PC-3 (cell line): ENCODE measurements around the gene NUDT1. TPM values are rescaled to one million over a fixed set of nuclear protein-coding genes. Genes with fewer than 3 reads are reported as not detected.

Source experiments
- ATAC-seq: fragments of 200-7000 bp; cut with Tn5 transposase; 2 replicates; pipeline ENCODE4 v1.9.1; 2020; ENCODE audit warnings: mild to moderate bottlenecking, moderate library complexity
- BruUV-seq: library from RNA; stranded (reverse); fragments of 400-500 nt; replicated peaks from 2 replicates; lab custom pipeline; 2021; lab: Mats Ljungman, UMichigan
- CTCF ChIA-PET: fragments of 300-600 bp; sonication (Branson Sonifier 250); formaldehyde crosslinking; loops from one replicate; lab custom pipeline; 2022; ENCODE audit warnings: antibody characterized with exemption; lab: Charles Lee
- POLR2A ChIA-PET: fragments of 300-600 bp; sonication (Branson Sonifier 250); formaldehyde crosslinking; loops from one replicate; lab custom pipeline; 2022; ENCODE audit warnings: antibody characterized with exemption; ENCODE audit not compliant: unreplicated experiment; lab: Charles Lee
- DNase-seq: peaks from one replicate; pipeline ENCODE4 v3.0.0-alpha.2; 2015
- H2AFZ ChIP-seq: fragments of 300-600 bp; sonication (generic); 2 replicates; pipeline ENCODE4 v1.6.0; 2016; ENCODE audit warnings: antibody characterized with exemption, low read length
- H3F3A ChIP-seq: fragments of 300-600 bp; sonication (generic); one replicate; pipeline ENCODE4 v1.6.0; 2017; ENCODE audit warnings: antibody characterized with exemption, low read length, control low read depth, mild to moderate bottlenecking; ENCODE audit not compliant: unreplicated experiment
- H3K27ac ChIP-seq: fragments of 300-600 bp; sonication (generic); 2 replicates; pipeline ENCODE4 v1.5.1; 2016; ENCODE audit warnings: mild to moderate bottlenecking, low read length
- H3K27me3 ChIP-seq: fragments of 300-600 bp; sonication (generic); 2 replicates; pipeline ENCODE4 v1.6.1; 2016; ENCODE audit warnings: low read length, mixed read lengths
- H3K36me3 ChIP-seq: fragments of 300-600 bp; sonication (generic); 2 replicates; pipeline ENCODE4 v1.6.1; 2016; ENCODE audit warnings: low read depth, mixed run types, low read length, mixed read lengths
- H3K4me1 ChIP-seq: fragments of 300-600 bp; sonication (generic); 2 replicates; pipeline ENCODE4 v1.5.1; 2016; ENCODE audit warnings: low read length; ENCODE audit not compliant: insufficient read depth
- H3K4me2 ChIP-seq: fragments of 300-600 bp; sonication (generic); 2 replicates; pipeline ENCODE4 v1.6.0; 2016; ENCODE audit warnings: low read length
- H3K4me3 ChIP-seq: fragments of 300-600 bp; sonication (generic); 2 replicates; pipeline ENCODE4 v1.5.1; 2016; ENCODE audit warnings: mild to moderate bottlenecking, low read length, mixed read lengths
- H3K79me2 ChIP-seq: fragments of 300-600 bp; sonication (generic); 2 replicates; pipeline ENCODE4 v1.6.1; 2017; ENCODE audit warnings: low read length, mixed read lengths
- H3K9ac ChIP-seq: fragments of 300-600 bp; sonication (generic); 2 replicates; pipeline ENCODE4 v1.6.0; 2016; ENCODE audit warnings: mild to moderate bottlenecking, low read length
- H3K9me2 ChIP-seq: fragments of 300-600 bp; sonication (generic); replicated peaks from 2 replicates; pipeline ENCODE4 v1.6.1; 2016; ENCODE audit warnings: mixed run types, low read length, mixed read lengths
- H3K9me3 ChIP-seq: fragments of 300-600 bp; sonication (generic); 2 replicates; pipeline ENCODE4 v1.6.1; 2016; ENCODE audit warnings: low read length, mixed read lengths
- H4K20me1 ChIP-seq: fragments of 300-600 bp; sonication (generic); 2 replicates; pipeline ENCODE4 v1.6.1; 2016; ENCODE audit warnings: low read length, mixed read lengths
- EZH2 ChIP-seq: fragments of 300-600 bp; sonication (generic); IDR thresholded peaks from one replicate; pipeline ENCODE4 v1.6.1; 2017; ENCODE audit warnings: antibody characterized with exemption, mild to moderate bottlenecking, low read length; ENCODE audit not compliant: unreplicated experiment
- EZH2phosphoT487 ChIP-seq: fragments of 300-600 bp; sonication (generic); IDR thresholded peaks from 2 replicates; pipeline ENCODE4 v1.6.1; 2018; ENCODE audit warnings: mild to moderate bottlenecking, antibody characterized with exemption, low read length, borderline replicate concordance
- intact Hi-C: fragments of 100-400 bp; cut with micrococcal nuclease; formaldehyde crosslinking; loops from 2 replicates; pipeline ENCODE4 v1.9.0; 2023
- total RNA-seq: library from RNA; depleted of rRNA; stranded (reverse); fragments of >200 nt; gene quantifications from 2 replicates; pipeline ENCODE4 v1.2.3, GENCODE V29; 2014
- TF ChIP-seq, protein P1 (sequence below): fragments of 300-600 bp; sonication (generic); conservative IDR thresholded peaks from 2 replicates; pipeline ENCODE4 v1.5.1; 2017; ENCODE audit warnings: antibody characterized with exemption, low read depth, mild to moderate bottlenecking, low read length

NUDT1 gene
- total RNA-seq, 1 experiment from 2014 or later, result 59.3 TPM

- H3K9ac ChIP-seq, result no peak overlapping the region
- TF ChIP-seq, protein P1, sequence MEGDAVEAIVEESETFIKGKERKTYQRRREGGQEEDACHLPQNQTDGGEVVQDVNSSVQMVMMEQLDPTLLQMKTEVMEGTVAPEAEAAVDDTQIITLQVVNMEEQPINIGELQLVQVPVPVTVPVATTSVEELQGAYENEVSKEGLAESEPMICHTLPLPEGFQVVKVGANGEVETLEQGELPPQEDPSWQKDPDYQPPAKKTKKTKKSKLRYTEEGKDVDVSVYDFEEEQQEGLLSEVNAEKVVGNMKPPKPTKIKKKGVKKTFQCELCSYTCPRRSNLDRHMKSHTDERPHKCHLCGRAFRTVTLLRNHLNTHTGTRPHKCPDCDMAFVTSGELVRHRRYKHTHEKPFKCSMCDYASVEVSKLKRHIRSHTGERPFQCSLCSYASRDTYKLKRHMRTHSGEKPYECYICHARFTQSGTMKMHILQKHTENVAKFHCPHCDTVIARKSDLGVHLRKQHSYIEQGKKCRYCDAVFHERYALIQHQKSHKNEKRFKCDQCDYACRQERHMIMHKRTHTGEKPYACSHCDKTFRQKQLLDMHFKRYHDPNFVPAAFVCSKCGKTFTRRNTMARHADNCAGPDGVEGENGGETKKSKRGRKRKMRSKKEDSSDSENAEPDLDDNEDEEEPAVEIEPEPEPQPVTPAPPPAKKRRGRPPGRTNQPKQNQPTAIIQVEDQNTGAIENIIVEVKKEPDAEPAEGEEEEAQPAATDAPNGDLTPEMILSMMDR, result no peak
- TF ChIP-seq EZH2phosphoT487 (no peak), EZH2 (no peak)
- no peaks in the 10 kb centered on the region for H3K27me3 ChIP-seq
- ATAC-seq, result no peak
- H3K27ac ChIP-seq, result no peak overlapping the region
- no peak overlapping the region for H3K4me3 ChIP-seq
- H3K79me2 ChIP-seq, result no peaks in the 10 kb centered on the region
- H3K4me1 ChIP-seq, result no peaks in the 10 kb centered on the region
- DNase-seq, result no peak
- no peaks in the 10 kb centered on the region for H3K9me3 ChIP-seq
- no peaks in the 10 kb centered on the region for H3F3A ChIP-seq
- H3K4me2 ChIP-seq, result no peak overlapping the region
- ChIA-PET POLR2A (interaction anchor here (0.7 kb wide), 1 partner anchor 72 kb away, joined by 4 read pairs; no protein-coding TSS in a partner anchor), CTCF (no interaction called here)
- intact Hi-C loops, result no loop called here
- BruUV-seq, result no TSS peak
- H3K36me3 ChIP-seq, result peaks cover 14% of the 10 kb centered on the region
- no peaks in the 10 kb centered on the region for H3K9me2 ChIP-seq
- no peak overlapping the region for H2AFZ ChIP-seq
- H4K20me1 ChIP-seq, result no peaks in the 10 kb centered on the region
Observed at GRCh38 chr7:2198206-2198605, 43.8 kb upstream of the NUDT1 start.

- ChIA-PET CTCF (no interaction called here), POLR2A (interaction anchor here (0.7 kb wide), 1 partner anchor 73 kb away, joined by 4 read pairs; no protein-coding TSS in a partner anchor)
- Histone ChIP-seq H3K9me2 (no peaks in the 10 kb centered on the region), H3K4me3 (no peak overlapping the region), H3K27ac (no peak overlapping the region), H3K36me3 (peaks cover 14% of the 10 kb centered on the region), H3K9ac (no peak overlapping the region), H4K20me1 (no peaks in the 10 kb centered on the region), H2AFZ (no peak overlapping the region), H3K4me1 (no peaks in the 10 kb centered on the region), H3K4me2 (no peak overlapping the region), H3F3A (no peaks in the 10 kb centered on the region), H3K79me2 (no peaks in the 10 kb centered on the region), H3K27me3 (no peaks in the 10 kb centered on the region), H3K9me3 (no peaks in the 10 kb centered on the region)
- DNase-seq, result no peak
- intact Hi-C loops, result no loop called here
- no peak for ATAC-seq
- TF ChIP-seq EZH2 (no peak), EZH2phosphoT487 (no peak)
- TF ChIP-seq, protein P1, result no peak
- no TSS peak for BruUV-seq
Observed at GRCh38 chr7:2198760-2199159, 43.3 kb upstream of the NUDT1 start.

DNA sequence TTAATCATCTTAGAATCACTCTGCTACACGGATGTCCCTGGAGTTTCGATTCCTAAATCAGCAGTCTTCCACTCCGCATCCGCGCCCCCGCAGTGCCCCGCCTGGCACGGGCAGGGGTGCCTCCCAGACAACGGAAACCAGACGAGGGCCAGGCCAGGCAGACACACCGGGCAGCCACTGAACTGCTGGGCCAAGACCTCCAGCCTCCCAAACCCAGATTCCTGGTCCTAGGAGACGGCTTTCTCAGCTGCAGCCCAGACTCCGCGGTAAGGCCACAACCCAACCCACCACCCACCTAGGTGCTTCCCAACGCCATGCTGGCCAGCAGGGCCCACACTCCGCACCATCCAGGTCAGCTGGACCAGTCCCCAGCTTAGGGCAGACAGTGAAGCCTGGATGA lies 42.5 kb upstream of the NUDT1 start:
- ChIA-PET CTCF (no interaction called here), POLR2A (no interaction called here)
- Histone ChIP-seq H3K9me2 (no peaks in the 10 kb centered on the region), H3K4me3 (no peak overlapping the region), H3K4me2 (no peak overlapping the region), H3K79me2 (no peaks in the 10 kb centered on the region), H3K4me1 (no peaks in the 10 kb centered on the region), H3K27me3 (no peaks in the 10 kb centered on the region), H3K27ac (no peak overlapping the region), H3K9ac (no peak overlapping the region), H2AFZ (no peak overlapping the region), H3K9me3 (no peaks in the 10 kb centered on the region), H3F3A (no peaks in the 10 kb centered on the region), H4K20me1 (no peaks in the 10 kb centered on the region), H3K36me3 (peaks cover 14% of the 10 kb centered on the region)
- ATAC-seq (no peak), DNase-seq (no peak)
- intact Hi-C loops, result no loop called here
- no TSS peak for BruUV-seq
- TF ChIP-seq, protein P1, result no peak
- no peak for TF ChIP-seq EZH2phosphoT487
- TF ChIP-seq EZH2, result no peak
